Heart left ventricle (tissue), 16 donors: ENCODE results near the gene ANKMY2. TPM values are rescaled to one million over a fixed set of nuclear protein-coding genes. Genes with fewer than 3 reads are reported as not detected.
A peak's percentile ranks its signal among the peaks of the same experiment; 100 is the strongest.

Experiments
- ATAC-seq, 4 donors: fragments of 200-7000 bp; cut with Tn5 transposase; one replicate each; pipeline ENCODE4 v1.9.1; 2020 to 2022; ENCODE audit warnings: moderate library complexity in 4 of 4, mild to moderate bottlenecking in 3 of 4, moderate number of reproducible peaks in 1 of 4
- DNase-seq, 5 donors: peaks; one replicate each; pipeline ENCODE4 v3.0.0-alpha.2; 2020
- H3K27ac ChIP-seq, 12 donors: fragments of 200-600 bp; sonication (generic) in 4 of 12; one replicate each; pipeline versions ENCODE4 v1.5.0 to v1.8.0; 2016 to 2022; ENCODE audit warnings: mild to moderate bottlenecking in 2 of 12
- H3K27me3 ChIP-seq, 9 donors: fragments of 200-600 bp; sonication (generic) in 2 of 9; one replicate each; pipeline versions ENCODE4 v1.5.1 to v1.8.0; 2016 to 2022; ENCODE audit warnings: mild to moderate bottlenecking in 3 of 9
- H3K36me3 ChIP-seq, 9 donors: fragments of 200-600 bp; sonication (generic) in 2 of 9; one replicate each; pipeline versions ENCODE4 v1.5.0 to v1.8.0; 2018 to 2022; ENCODE audit warnings: mild to moderate bottlenecking in 2 of 9
- H3K4me1 ChIP-seq, 12 donors: fragments of 200-600 bp; sonication (generic) in 4 of 12; one replicate each; pipeline versions ENCODE4 v1.5.0 to v1.8.0; 2016 to 2022; ENCODE audit warnings: mild to moderate bottlenecking in 3 of 12
- H3K4me3 ChIP-seq, 12 donors: fragments of 200-600 bp; sonication (generic) in 4 of 12; one replicate each; pipeline versions ENCODE4 v1.5.0 to v1.8.0; 2017 to 2022; ENCODE audit warnings: mild to moderate bottlenecking in 9 of 12, moderate library complexity in 4 of 12
- H3K9me3 ChIP-seq, 12 donors: fragments of 200-600 bp; sonication (generic) in 4 of 12; one replicate each; pipeline versions ENCODE4 v1.5.0 to v1.8.0; 2016 to 2022; ENCODE audit warnings: mild to moderate bottlenecking in 1 of 12
- POLR2A ChIP-seq, 2 donors: fragments of 450-650 bp; IDR thresholded peaks; one replicate each; pipeline ENCODE4 v1.6.1; 2017; ENCODE audit warnings: antibody characterized with exemption in 2 of 2, mild to moderate bottlenecking in 2 of 2, moderate library complexity in 2 of 2
- WGBS, 4 donors: extraction: QIAGEN DNeasy Blood & Tissue Kit in 2 of 4; methylation state at CpG; one replicate each; pipeline versions ENCODE4 v1.1.5 to v1.1.7; 2013 to 2018; 5-methylcytosine and 5-hydroxymethylcytosine counted together
- intact Hi-C, 10 donors: fragments of 100-400 bp; cut with DNase I; formaldehyde crosslinking; loops; one replicate each; pipeline versions ENCODE4 v1.11.1 to v1.14.2; 2022
- polyA plus RNA-seq, 2 donors: library from polyadenylated mRNA; stranded (reverse); fragments of 200-250 nt; gene quantifications; one replicate each; pipeline ENCODE4 v1.2.3, GENCODE V29; 2013
- total RNA-seq, 9 donors: library from RNA; depleted of rRNA in 2 of 9; stranded (reverse); fragments of >200 nt in 2 of 9; fragmentation: NEBNext Ultra II Directional in 3 of 9; extraction: Animal tissue kit (Norgen Biotek cat#: 25700) in 3 of 9; gene quantifications; one replicate each; pipeline versions ENCODE4 v1.1.0 to v1.2.4, GENCODE V29; 2016 to 2023
- TF ChIP-seq, protein P1 (sequence below), 12 donors: fragments of 200-600 bp; sonication (generic) in 4 of 12; IDR thresholded peaks; one replicate each; pipeline versions ENCODE4 v1.5.0 to v1.8.0; 2018 to 2022; ENCODE audit warnings: antibody characterized with exemption in 12 of 12, mild to moderate bottlenecking in 5 of 12
- donor health status: ischemic (EF 13 %, LVEDD 7.1; RV severe dilation, severe dysfunction).
- donor health status: healthy with polysubstance abuse.
- donor health status: DM: no; HTN: yes; CAD: no.
- donor health status: DM: no; HTN: no; CAD: no.
- donor health status: ischemic (EF 25% LVEDD 6.9; RV normal size, moderate dysfunction).
- donor health status: ischemic (EF 25% LVEDD 5.7; RV mildly dilated, moderate dysfunction).
- donor health status: healthy.
- donor health status: DM: yes; HTN: yes; CAD: no.
- donor health status: ischemic (EF 35%, LVEDD 5.7; RV mildly dilated, moderate dysfunction).
- donor health status: nonischemic (EF 11% LVEDD 7.7; RV severe dilation, severe dysfunction).
- donor health status: DM: yes; HTN: yes; CAD: no.
- donor health status: PGD.
- donor health status: ischemic (EF 29% LVEDD 5.4; RV normal size, mild dysfunction).
- donor health status: nonischemic (EF 23%, LVEDD 6.1; RV moderate dilation, normal function).

Gene ANKMY2
- total and polyA plus RNA-seq, 11 donors = 10.3 to 44.3 (median 28.0) TPM

DNA sequence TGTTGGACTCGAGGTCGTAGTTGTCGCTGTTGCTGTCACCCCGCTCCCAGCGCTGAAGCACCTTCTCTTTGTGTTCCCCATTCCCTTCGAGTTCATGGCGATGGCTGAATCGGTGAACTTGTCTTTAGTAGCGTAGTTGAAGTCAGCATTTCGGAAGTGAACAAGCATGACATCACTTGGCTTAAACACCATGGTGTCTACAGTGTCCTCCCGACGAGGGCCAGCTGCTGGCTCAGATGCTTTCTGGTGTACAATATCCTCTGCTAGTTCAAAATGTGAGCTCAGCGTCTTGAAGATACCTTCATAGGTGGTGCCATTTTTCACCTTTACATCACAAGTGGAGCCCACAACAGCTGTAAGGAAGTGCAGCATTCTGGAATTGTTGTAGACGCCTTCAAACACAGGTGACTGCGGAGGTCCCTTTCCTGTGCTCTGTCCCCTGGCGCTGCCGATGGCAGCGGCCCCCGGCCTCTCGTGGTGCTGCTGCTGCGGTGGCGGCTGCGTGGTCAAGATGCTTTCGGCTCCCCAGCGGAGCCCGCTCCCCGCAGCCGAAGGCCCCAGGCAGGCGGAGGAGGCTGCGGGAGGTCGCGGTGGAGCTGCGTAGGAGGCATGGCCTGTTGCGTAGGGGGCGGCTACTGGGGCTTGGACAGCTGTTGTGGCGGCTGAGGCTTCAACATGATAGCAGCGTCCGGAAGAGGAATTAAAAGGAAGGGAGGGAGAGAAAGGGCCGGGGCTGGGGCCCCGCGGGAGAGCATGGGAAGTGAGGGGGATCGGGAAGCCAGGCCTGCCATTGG lies 59.3 kb downstream of the ANKMY2 start:
- ATAC-seq (peak in 2 of 4 donors; percentile 45 to 55), DNase-seq (peak in 3 of 5 donors; percentile 30 to 54 (median 38))
- 67 to 87% (median 76%) methylated on average over 41 to 42 of the region's 42 CpGs for WGBS, 4 donors
- Histone ChIP-seq H3K36me3 (no peaks in the 10 kb centered on the region), H3K27ac (no peak overlapping the region), H3K4me1 (peaks cover 0 to 20% (median 0%) of the 10 kb centered on the region in 12 donors), H3K27me3 (no peaks in the 10 kb centered on the region), H3K4me3 (peak overlapping the region in 6 of 12 donors; percentile 5 to 48 (median 27)), H3K9me3 (no peaks in the 10 kb centered on the region)
- intact Hi-C loops = no loop called here
- no peak for TF ChIP-seq POLR2A (IDR thresholded peaks at IDR 0.05)
- TF ChIP-seq, protein P1, sequence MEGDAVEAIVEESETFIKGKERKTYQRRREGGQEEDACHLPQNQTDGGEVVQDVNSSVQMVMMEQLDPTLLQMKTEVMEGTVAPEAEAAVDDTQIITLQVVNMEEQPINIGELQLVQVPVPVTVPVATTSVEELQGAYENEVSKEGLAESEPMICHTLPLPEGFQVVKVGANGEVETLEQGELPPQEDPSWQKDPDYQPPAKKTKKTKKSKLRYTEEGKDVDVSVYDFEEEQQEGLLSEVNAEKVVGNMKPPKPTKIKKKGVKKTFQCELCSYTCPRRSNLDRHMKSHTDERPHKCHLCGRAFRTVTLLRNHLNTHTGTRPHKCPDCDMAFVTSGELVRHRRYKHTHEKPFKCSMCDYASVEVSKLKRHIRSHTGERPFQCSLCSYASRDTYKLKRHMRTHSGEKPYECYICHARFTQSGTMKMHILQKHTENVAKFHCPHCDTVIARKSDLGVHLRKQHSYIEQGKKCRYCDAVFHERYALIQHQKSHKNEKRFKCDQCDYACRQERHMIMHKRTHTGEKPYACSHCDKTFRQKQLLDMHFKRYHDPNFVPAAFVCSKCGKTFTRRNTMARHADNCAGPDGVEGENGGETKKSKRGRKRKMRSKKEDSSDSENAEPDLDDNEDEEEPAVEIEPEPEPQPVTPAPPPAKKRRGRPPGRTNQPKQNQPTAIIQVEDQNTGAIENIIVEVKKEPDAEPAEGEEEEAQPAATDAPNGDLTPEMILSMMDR (IDR thresholded peaks at IDR 0.05) = no peak

- no peak overlapping the region for H3K4me3 ChIP-seq
- peaks cover 0 to 18% (median 0%) of the 10 kb centered on the region in 12 donors for H3K4me1 ChIP-seq
- no peaks in the 10 kb centered on the region for H3K27me3 ChIP-seq
- H3K9me3 ChIP-seq = no peaks in the 10 kb centered on the region
- TF ChIP-seq, protein P1 (IDR thresholded peaks at IDR 0.05) = no peak
- TF ChIP-seq POLR2A (IDR thresholded peaks at IDR 0.05) = no peak
- no peaks in the 10 kb centered on the region for H3K36me3 ChIP-seq
- DNase-seq (peak in 2 of 5 donors; percentile 36 to 63), ATAC-seq (no peak)
- WGBS, 4 donors = 92 to 94% (median 93%) methylated on average over 13 to 17 of the region's 17 CpGs
- intact Hi-C loops = no loop called here
- H3K27ac ChIP-seq = no peak overlapping the region
These were observed 60.0 kb downstream of the ANKMY2 start for GRCh38 chr7:16585540-16585939.

DNA sequence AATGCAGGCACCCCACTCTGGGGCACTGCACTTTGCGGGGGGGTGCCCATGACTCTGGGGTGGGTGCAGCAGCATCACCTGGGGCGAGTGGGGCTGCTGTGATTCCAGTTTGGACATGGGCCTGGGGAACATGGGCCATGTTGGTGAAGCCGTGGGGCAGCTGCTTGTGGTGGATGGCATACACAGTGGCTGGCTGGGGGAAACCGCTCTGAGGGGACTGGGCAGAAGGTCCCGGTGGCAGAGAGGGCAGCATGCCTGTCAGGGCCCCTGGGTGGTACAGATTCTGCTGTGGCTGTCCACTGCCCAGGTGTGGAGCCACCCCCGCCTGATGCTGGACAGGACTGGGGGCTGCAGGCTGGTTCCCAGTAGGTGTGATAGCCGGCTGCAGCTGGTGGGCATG lies 61.7 kb downstream of the ANKMY2 start:
- H3K4me1 ChIP-seq = peaks cover 0 to 11% (median 0%) of the 10 kb centered on the region in 12 donors
- ATAC-seq (no peak), DNase-seq (peak in 1 of 5 donors; percentile 64)
- TF ChIP-seq, protein P1 (IDR thresholded peaks at IDR 0.05) = no peak
- TF ChIP-seq POLR2A (IDR thresholded peaks at IDR 0.05) = no peak
- H3K27me3 ChIP-seq = no peaks in the 10 kb centered on the region
- 85 to 98% (median 97%) methylated on average over 5 to 7 of the region's 7 CpGs for WGBS, 4 donors
- no peaks in the 10 kb centered on the region for H3K9me3 ChIP-seq
- H3K36me3 ChIP-seq = no peaks in the 10 kb centered on the region
- intact Hi-C loops = no loop called here
- H3K4me3 ChIP-seq = no peak overlapping the region
- H3K27ac ChIP-seq = no peak overlapping the region

DNA sequence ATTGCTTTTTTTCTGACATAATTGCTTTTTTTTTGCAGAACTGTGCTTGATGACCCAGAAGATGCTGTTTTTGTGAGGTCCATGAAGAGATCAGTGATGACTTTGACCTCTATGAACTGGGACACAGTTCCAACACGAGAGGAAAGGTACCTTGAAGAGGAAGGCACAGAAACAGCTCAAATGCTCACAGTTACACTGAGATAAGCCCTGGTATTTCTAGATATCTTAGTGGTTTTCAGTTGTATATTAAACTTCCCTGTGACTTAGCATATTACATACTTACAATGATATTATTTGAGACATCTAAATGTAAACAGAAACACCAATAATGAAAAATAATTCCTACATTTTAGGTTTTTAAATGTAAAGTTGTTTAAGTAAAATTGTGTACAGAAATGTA lies 64.3 kb downstream of the ANKMY2 start:
- ATAC-seq = no peak
- H3K4me1 ChIP-seq = peaks cover 0 to 7% (median 0%) of the 10 kb centered on the region in 12 donors
- no peaks in the 10 kb centered on the region for H3K9me3 ChIP-seq
- intact Hi-C loops = no loop called here
- no peak for TF ChIP-seq POLR2A (IDR thresholded peaks at IDR 0.05)
- TF ChIP-seq, protein P1 (IDR thresholded peaks at IDR 0.05) = no peak
- DNase-seq = no peak
- no peak overlapping the region for H3K4me3 ChIP-seq
- no peaks in the 10 kb centered on the region for H3K27me3 ChIP-seq
- H3K27ac ChIP-seq = no peak overlapping the region
- WGBS, 4 donors = 18 to 37% (median 26%) methylated on average over 1 of the region's 1 CpG
- no peaks in the 10 kb centered on the region for H3K36me3 ChIP-seq
